MG63 (cell line): ENCODE data around the gene PUM1. TPM values are rescaled to one million over a fixed set of nuclear protein-coding genes. Genes with fewer than 3 reads are reported as not detected.
"Not testable (repeated sequence)": the region's sequence is repeated elsewhere in the genome, so short reads cannot be mapped to it uniquely, and the experiment has no call there.

Experiments
- DNase-seq: peaks from one replicate; pipeline ENCODE4 v3.0.0-alpha.2; 2020
- H3K27me3 ChIP-seq: fragments of 250-450 bp; sonication (Bioruptor Pico); 2 replicates; pipeline ENCODE4 v1.5.1; 2020; ENCODE audit warnings: mild to moderate bottlenecking, moderate library complexity
- H3K36me3 ChIP-seq: fragments of 250-450 bp; sonication (Bioruptor Pico); 2 replicates; pipeline ENCODE4 v1.5.1; 2020; ENCODE audit warnings: mild to moderate bottlenecking, moderate library complexity
- H3K4me3 ChIP-seq: fragments of 250-450 bp; sonication (Bioruptor Pico); 2 replicates; pipeline ENCODE4 v1.5.1; 2020; ENCODE audit warnings: mild to moderate bottlenecking, moderate library complexity
- H3K9me3 ChIP-seq: fragments of 250-450 bp; sonication (Bioruptor Pico); 2 replicates; pipeline ENCODE4 v1.5.1; 2020; ENCODE audit warnings: mild to moderate bottlenecking, moderate library complexity
- total RNA-seq: library from RNA; depleted of rRNA; stranded (reverse); fragments of >200 nt; shearing (Covaris generic); gene quantifications from 2 replicates; pipeline ENCODE4 v1.2.3, GENCODE V29; 2014; ENCODE audit warnings: low replicate concordance

Gene PUM1
- total RNA-seq, 1 experiment from 2014 or later, result 31.6 TPM

- DNase-seq, result no peak
- peaks cover 61% of the 10 kb centered on the region for H3K36me3 ChIP-seq
- no peaks in the 10 kb centered on the region for H3K9me3 ChIP-seq
- no peak overlapping the region for H3K4me3 ChIP-seq
- no peaks in the 10 kb centered on the region for H3K27me3 ChIP-seq
Observed at GRCh38 chr1:30988045-30988444, 77.5 kb downstream of the PUM1 start.

GRCh38 chr1:30986755-30987154, 78.8 kb downstream of the PUM1 start:
- no peak overlapping the region for H3K4me3 ChIP-seq
- no peak for DNase-seq
- no peaks in the 10 kb centered on the region for H3K9me3 ChIP-seq
- peaks cover 59% of the 10 kb centered on the region for H3K36me3 ChIP-seq
- no peaks in the 10 kb centered on the region for H3K27me3 ChIP-seq

- Histone ChIP-seq H3K27me3 (no peaks in the 10 kb centered on the region), H3K4me3 (no peak overlapping the region), H3K9me3 (no peaks in the 10 kb centered on the region), H3K36me3 (peaks cover 51% of the 10 kb centered on the region)
- no peak for DNase-seq
Observed at GRCh38 chr1:30984991-30985503, 80.5 kb downstream of the PUM1 start.

GRCh38 chr1:30984165-30984889, 81.2 kb downstream of the PUM1 start:
- DNase-seq, result no peak
- Histone ChIP-seq H3K4me3 (no peak overlapping the region), H3K27me3 (no peaks in the 10 kb centered on the region), H3K36me3 (peaks cover 52% of the 10 kb centered on the region), H3K9me3 (no peaks in the 10 kb centered on the region)

GRCh38 chr1:30982937-30983336, 82.6 kb downstream of the PUM1 start:
- peaks cover 54% of the 10 kb centered on the region for H3K36me3 ChIP-seq
- H3K9me3 ChIP-seq, result no peaks in the 10 kb centered on the region
- no peak for DNase-seq
- no peaks in the 10 kb centered on the region for H3K27me3 ChIP-seq
- H3K4me3 ChIP-seq, result no peak overlapping the region

- no peak for DNase-seq
- Histone ChIP-seq H3K27me3 (no peaks in the 10 kb centered on the region), H3K9me3 (no peaks in the 10 kb centered on the region), H3K36me3 (peaks cover 54% of the 10 kb centered on the region), H3K4me3 (no peak overlapping the region)
Observed at GRCh38 chr1:30982431-30982830, 83.1 kb downstream of the PUM1 start.

GRCh38 chr1:30981172-30981571, 84.3 kb downstream of the PUM1 start:
- Histone ChIP-seq H3K9me3 (no peaks in the 10 kb centered on the region), H3K36me3 (peaks cover 61% of the 10 kb centered on the region), H3K27me3 (no peaks in the 10 kb centered on the region), H3K4me3 (no peak overlapping the region)
- DNase-seq, result no peak

GRCh38 chr1:30977511-30977910, 88.0 kb downstream of the PUM1 start:
- Histone ChIP-seq H3K4me3 (no peak overlapping the region), H3K27me3 (no peaks in the 10 kb centered on the region), H3K9me3 (no peaks in the 10 kb centered on the region), H3K36me3 (peaks cover 74% of the 10 kb centered on the region)
- no peak for DNase-seq

GRCh38 chr1:30977105-30977504, 88.4 kb downstream of the PUM1 start:
- Histone ChIP-seq H3K27me3 (no peaks in the 10 kb centered on the region), H3K36me3 (peaks cover 71% of the 10 kb centered on the region), H3K4me3 (no peak overlapping the region), H3K9me3 (no peaks in the 10 kb centered on the region)
- no peak for DNase-seq

- peaks cover 72% of the 10 kb centered on the region for H3K36me3 ChIP-seq
- no peak for DNase-seq
- no peaks in the 10 kb centered on the region for H3K27me3 ChIP-seq
- no peak overlapping the region for H3K4me3 ChIP-seq
- no peaks in the 10 kb centered on the region for H3K9me3 ChIP-seq
Observed at GRCh38 chr1:30976143-30976542, 89.4 kb downstream of the PUM1 start.

GRCh38 chr1:30975217-30975616, 90.3 kb downstream of the PUM1 start:
- DNase-seq, result no peak
- Histone ChIP-seq H3K36me3 (peaks cover 76% of the 10 kb centered on the region), H3K4me3 (no peak overlapping the region), H3K9me3 (no peaks in the 10 kb centered on the region), H3K27me3 (no peaks in the 10 kb centered on the region)

GRCh38 chr1:30974536-30974935, 91.0 kb downstream of the PUM1 start:
- Histone ChIP-seq H3K36me3 (peaks cover 77% of the 10 kb centered on the region), H3K4me3 (no peak overlapping the region), H3K27me3 (no peaks in the 10 kb centered on the region), H3K9me3 (no peaks in the 10 kb centered on the region)
- DNase-seq, result no peak

- not testable (repeated sequence) for DNase-seq, H3K4me3 ChIP-seq, H3K9me3 ChIP-seq, H3K27me3 ChIP-seq
- peaks cover 78% of the 10 kb centered on the region for H3K36me3 ChIP-seq
Observed at GRCh38 chr1:30972349-30972748, 93.2 kb downstream of the PUM1 start.

GRCh38 chr1:30971496-30971895, 94.0 kb downstream of the PUM1 start:
- no peak for DNase-seq
- H3K9me3 ChIP-seq, result no peaks in the 10 kb centered on the region
- no peak overlapping the region for H3K4me3 ChIP-seq
- H3K27me3 ChIP-seq, result no peaks in the 10 kb centered on the region
- peaks cover 78% of the 10 kb centered on the region for H3K36me3 ChIP-seq

GRCh38 chr1:30969903-30970302, 95.6 kb downstream of the PUM1 start:
- Histone ChIP-seq H3K9me3 (no peaks in the 10 kb centered on the region), H3K27me3 (no peaks in the 10 kb centered on the region), H3K4me3 (no peak overlapping the region), H3K36me3 (peaks cover 86% of the 10 kb centered on the region)
- DNase-seq, result no peak

GRCh38 chr1:30968220-30968971, 97.1 kb downstream of the PUM1 start:
- no peaks in the 10 kb centered on the region for H3K27me3 ChIP-seq
- H3K4me3 ChIP-seq, result no peak overlapping the region
- DNase-seq, result no peak
- peaks cover 92% of the 10 kb centered on the region for H3K36me3 ChIP-seq
- no peaks in the 10 kb centered on the region for H3K9me3 ChIP-seq

- Histone ChIP-seq H3K27me3 (no peaks in the 10 kb centered on the region), H3K9me3 (no peaks in the 10 kb centered on the region), H3K36me3 (peaks cover 96% of the 10 kb centered on the region), H3K4me3 (no peak overlapping the region)
- DNase-seq, result peak; percentile 21
Observed at GRCh38 chr1:30966690-30967369, 98.7 kb downstream of the PUM1 start.
